ENCODE results near the gene PLEKHN1.

Gene PLEKHN1

DNA sequence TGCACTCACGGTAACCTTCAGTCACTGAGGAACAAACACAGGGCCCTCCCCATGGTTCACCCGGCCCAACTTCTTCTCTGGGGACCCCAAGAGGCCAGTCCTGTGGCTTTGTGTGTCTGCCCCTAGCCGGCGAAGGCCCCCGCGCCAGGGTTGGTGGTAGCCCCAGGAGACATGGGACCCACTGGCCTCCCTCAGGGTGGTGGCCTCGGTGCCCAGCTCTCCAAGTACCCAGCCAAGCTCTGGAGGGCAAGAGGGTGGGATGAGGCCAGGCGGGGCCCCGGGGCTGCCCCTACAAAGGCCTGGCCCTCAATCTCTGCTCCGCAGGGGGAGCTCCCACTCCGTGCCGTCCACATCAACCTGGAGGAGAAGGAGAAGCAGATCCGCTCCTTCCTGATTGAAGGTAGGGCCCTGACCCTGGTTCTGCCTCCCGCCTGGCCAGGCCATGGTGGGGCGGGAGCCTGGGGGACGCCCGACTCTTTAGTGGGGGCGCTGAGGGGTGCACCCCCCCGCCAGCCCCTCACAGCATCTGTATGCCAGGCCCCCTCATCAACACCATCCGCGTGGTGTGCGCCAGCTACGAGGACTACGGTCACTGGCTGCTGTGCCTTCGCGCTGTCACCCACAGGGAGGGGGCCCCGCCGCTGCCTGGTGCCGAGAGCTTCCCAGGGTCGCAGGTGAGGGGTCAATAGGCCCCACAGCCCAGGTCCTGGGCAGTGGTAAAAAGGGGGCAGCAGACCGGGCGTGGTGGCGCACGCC is 5.6 kb downstream of the PLEKHN1 start:
- TF ChIP-seq L3MBTL2 (conservative IDR thresholded peaks at IDR 0.05) (no peak), HDGF (IDR thresholded peaks at IDR 0.05; ENCODE audit: borderline replicate concordance) (no peak), SP1 (IDR thresholded peaks at IDR 0.05) (no peak), ZNF384 (IDR thresholded peaks at IDR 0.05) (no peak), FOXA1 (IDR thresholded peaks at IDR 0.05) (no peak), PKNOX1 (IDR thresholded peaks at IDR 0.05) (no peak), FOXM1 (IDR thresholded peaks at IDR 0.05; ENCODE audit: borderline replicate concordance) (no peak), NFRKB (IDR thresholded peaks at IDR 0.05) (no peak), FOXK2 (IDR thresholded peaks at IDR 0.05) (no peak), SUZ12 (IDR thresholded peaks at IDR 0.05) (no peak), ELF4 (IDR thresholded peaks at IDR 0.05) (no peak), TARDBP (IDR thresholded peaks at IDR 0.05) (no peak), LEF1 (IDR thresholded peaks at IDR 0.05; ENCODE audit: borderline replicate concordance) (no peak), CTBP1 (IDR thresholded peaks at IDR 0.05; ENCODE audit: borderline replicate concordance) (no peak), ARNT (IDR thresholded peaks at IDR 0.05) (no peak), BHLHE40 (IDR thresholded peaks at IDR 0.05; ENCODE audit: borderline replicate concordance) (no peak)
- ChIA-PET POLR2A (no interaction called here), CTCF (no interaction called here)
- DNase-seq (ENCODE audit: extremely low spot score), result no peak

DNA sequence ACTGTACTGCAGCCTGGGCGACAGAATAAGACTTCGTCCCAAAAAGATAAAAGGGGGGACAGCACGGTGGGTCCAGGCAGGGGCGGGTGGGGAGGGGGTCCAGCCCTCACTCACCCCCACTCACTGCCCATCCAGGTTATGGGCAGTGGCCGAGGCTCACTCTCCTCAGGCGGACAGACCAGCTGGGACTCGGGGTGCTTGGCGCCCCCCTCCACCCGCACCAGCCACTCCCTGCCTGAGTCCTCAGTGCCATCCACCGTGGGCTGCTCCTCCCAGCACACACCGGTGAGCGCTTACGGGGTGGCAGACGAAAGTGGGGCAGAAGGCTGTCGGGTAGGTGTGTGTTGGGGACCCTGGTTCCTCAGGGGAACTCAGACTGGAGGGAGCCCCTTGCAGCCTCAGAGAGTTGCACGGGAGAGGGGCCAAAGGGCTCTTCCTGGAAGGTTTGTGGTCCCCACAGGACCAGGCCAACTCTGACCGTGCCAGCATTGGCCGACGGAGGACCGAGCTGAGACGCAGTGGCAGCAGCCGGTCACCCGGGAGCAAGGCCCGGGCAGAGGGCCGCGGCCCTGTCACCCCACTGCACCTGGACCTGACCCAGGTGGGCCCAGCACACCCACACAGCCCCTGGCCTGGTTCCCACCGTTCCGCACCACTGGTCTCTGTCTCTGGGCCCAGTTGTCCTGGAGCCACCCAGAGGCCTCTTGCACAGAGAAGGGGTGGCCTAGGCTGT is 6.6 kb downstream of the PLEKHN1 start:
- CTCF ChIA-PET, result no interaction called here
- POLR2A ChIA-PET, result no interaction called here
- DNase-seq (ENCODE audit: extremely low spot score), result no peak
- TF ChIP-seq SP1 (IDR thresholded peaks at IDR 0.05) (no peak), HDGF (IDR thresholded peaks at IDR 0.05; ENCODE audit: borderline replicate concordance) (no peak), ARNT (IDR thresholded peaks at IDR 0.05) (no peak), PKNOX1 (IDR thresholded peaks at IDR 0.05) (no peak), FOXA1 (IDR thresholded peaks at IDR 0.05) (no peak), ZNF384 (IDR thresholded peaks at IDR 0.05) (no peak), BHLHE40 (IDR thresholded peaks at IDR 0.05; ENCODE audit: borderline replicate concordance) (no peak), ELF4 (IDR thresholded peaks at IDR 0.05) (no peak), FOXM1 (IDR thresholded peaks at IDR 0.05; ENCODE audit: borderline replicate concordance) (no peak), CTBP1 (IDR thresholded peaks at IDR 0.05; ENCODE audit: borderline replicate concordance) (no peak), TARDBP (IDR thresholded peaks at IDR 0.05) (no peak), SUZ12 (IDR thresholded peaks at IDR 0.05) (no peak), NFRKB (IDR thresholded peaks at IDR 0.05) (no peak), L3MBTL2 (conservative IDR thresholded peaks at IDR 0.05) (no peak), FOXK2 (IDR thresholded peaks at IDR 0.05) (no peak), LEF1 (IDR thresholded peaks at IDR 0.05; ENCODE audit: borderline replicate concordance) (no peak)

- CTCF ChIA-PET, result no interaction called here
- DNase-seq (ENCODE audit: extremely low spot score), result no peak
- POLR2A ChIA-PET, result no interaction called here
- TF ChIP-seq NFRKB (IDR thresholded peaks at IDR 0.05) (no peak), LEF1 (IDR thresholded peaks at IDR 0.05; ENCODE audit: borderline replicate concordance) (no peak), ZNF384 (IDR thresholded peaks at IDR 0.05) (no peak), FOXA1 (IDR thresholded peaks at IDR 0.05) (no peak), L3MBTL2 (conservative IDR thresholded peaks at IDR 0.05) (no peak), CTBP1 (IDR thresholded peaks at IDR 0.05; ENCODE audit: borderline replicate concordance) (no peak), HDGF (IDR thresholded peaks at IDR 0.05; ENCODE audit: borderline replicate concordance) (no peak), PKNOX1 (IDR thresholded peaks at IDR 0.05) (no peak), ARNT (IDR thresholded peaks at IDR 0.05) (no peak), TARDBP (IDR thresholded peaks at IDR 0.05) (no peak), SUZ12 (IDR thresholded peaks at IDR 0.05) (no peak), FOXK2 (IDR thresholded peaks at IDR 0.05) (no peak), ELF4 (IDR thresholded peaks at IDR 0.05) (no peak), BHLHE40 (IDR thresholded peaks at IDR 0.05; ENCODE audit: borderline replicate concordance) (no peak), SP1 (IDR thresholded peaks at IDR 0.05) (no peak), FOXM1 (IDR thresholded peaks at IDR 0.05; ENCODE audit: borderline replicate concordance) (no peak)
Observed at GRCh38 chr1:973459-974292, 7.4 kb downstream of the PLEKHN1 start.

DNA sequence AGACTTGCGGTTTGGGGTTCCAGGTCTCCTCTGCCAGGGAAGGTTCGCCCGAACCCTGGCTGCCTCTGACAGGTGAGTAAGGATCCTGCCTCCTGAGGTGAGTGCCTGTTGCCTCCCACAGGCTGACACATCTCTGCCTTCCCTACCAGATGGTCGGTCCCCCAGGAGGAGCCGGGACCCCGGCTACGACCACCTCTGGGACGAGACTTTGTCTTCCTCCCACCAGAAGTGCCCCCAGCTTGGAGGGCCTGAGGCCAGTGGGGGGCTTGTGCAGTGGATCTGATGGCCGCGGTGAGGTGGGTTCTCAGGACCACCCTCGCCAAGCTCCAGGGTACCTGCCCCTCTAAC is 8.0 kb downstream of the PLEKHN1 start:
- POLR2A ChIA-PET, result no interaction called here
- no peak for TF ChIP-seq ZNF384 (IDR thresholded peaks at IDR 0.05)
- TF ChIP-seq NFRKB (IDR thresholded peaks at IDR 0.05), result no peak
- TF ChIP-seq HDGF (IDR thresholded peaks at IDR 0.05; ENCODE audit: borderline replicate concordance), result no peak
- TF ChIP-seq BHLHE40 (IDR thresholded peaks at IDR 0.05; ENCODE audit: borderline replicate concordance), result no peak
- no peak for TF ChIP-seq FOXK2 (IDR thresholded peaks at IDR 0.05)
- TF ChIP-seq TARDBP (IDR thresholded peaks at IDR 0.05), result no peak
- no peak for TF ChIP-seq ELF4 (IDR thresholded peaks at IDR 0.05)
- no peak for TF ChIP-seq CTBP1 (IDR thresholded peaks at IDR 0.05; ENCODE audit: borderline replicate concordance)
- TF ChIP-seq ARNT (IDR thresholded peaks at IDR 0.05), result no peak
- TF ChIP-seq SUZ12 (IDR thresholded peaks at IDR 0.05), result no peak
- no peak for TF ChIP-seq SP1 (IDR thresholded peaks at IDR 0.05)
- TF ChIP-seq FOXM1 (IDR thresholded peaks at IDR 0.05; ENCODE audit: borderline replicate concordance), result no peak
- no peak for TF ChIP-seq L3MBTL2 (conservative IDR thresholded peaks at IDR 0.05)
- no peak for TF ChIP-seq LEF1 (IDR thresholded peaks at IDR 0.05; ENCODE audit: borderline replicate concordance)
- TF ChIP-seq FOXA1 (IDR thresholded peaks at IDR 0.05), result no peak
- TF ChIP-seq PKNOX1 (IDR thresholded peaks at IDR 0.05), result no peak
- no peak for DNase-seq (ENCODE audit: extremely low spot score)
- CTCF ChIA-PET, result no interaction called here

Data from HEK293T (cell line).